Measurements from ENCODE around the gene NOX1.

The NOX1 gene

DNA sequence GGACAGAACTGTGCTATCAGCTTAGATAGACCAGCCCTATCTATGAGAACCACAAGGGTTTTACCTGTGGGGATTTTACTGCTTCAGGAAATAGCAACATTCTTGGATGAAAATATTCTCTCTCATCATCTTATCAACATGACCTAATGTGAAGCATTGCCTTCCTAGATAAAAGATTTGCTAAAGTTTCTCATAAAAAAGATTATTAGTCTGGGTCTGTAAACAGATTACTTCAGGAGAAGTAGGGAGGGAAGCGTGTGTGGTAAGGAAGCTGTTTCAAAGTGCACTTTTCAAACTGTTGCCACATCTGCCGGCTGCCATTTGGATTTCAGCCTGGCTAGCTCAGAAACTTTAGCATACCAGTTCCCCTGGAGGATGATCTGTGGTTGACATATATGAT lies at the start of gene NOX1:
Gene NOX1, minus strand, starts transcription at position 35 of the 400 bp plus-strand sequence. CDS start 220 bp downstream, outside the sequence.
- TF ChIP-seq, protein P1, sequence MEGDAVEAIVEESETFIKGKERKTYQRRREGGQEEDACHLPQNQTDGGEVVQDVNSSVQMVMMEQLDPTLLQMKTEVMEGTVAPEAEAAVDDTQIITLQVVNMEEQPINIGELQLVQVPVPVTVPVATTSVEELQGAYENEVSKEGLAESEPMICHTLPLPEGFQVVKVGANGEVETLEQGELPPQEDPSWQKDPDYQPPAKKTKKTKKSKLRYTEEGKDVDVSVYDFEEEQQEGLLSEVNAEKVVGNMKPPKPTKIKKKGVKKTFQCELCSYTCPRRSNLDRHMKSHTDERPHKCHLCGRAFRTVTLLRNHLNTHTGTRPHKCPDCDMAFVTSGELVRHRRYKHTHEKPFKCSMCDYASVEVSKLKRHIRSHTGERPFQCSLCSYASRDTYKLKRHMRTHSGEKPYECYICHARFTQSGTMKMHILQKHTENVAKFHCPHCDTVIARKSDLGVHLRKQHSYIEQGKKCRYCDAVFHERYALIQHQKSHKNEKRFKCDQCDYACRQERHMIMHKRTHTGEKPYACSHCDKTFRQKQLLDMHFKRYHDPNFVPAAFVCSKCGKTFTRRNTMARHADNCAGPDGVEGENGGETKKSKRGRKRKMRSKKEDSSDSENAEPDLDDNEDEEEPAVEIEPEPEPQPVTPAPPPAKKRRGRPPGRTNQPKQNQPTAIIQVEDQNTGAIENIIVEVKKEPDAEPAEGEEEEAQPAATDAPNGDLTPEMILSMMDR (IDR thresholded peaks at IDR 0.05; ENCODE audit: poor library complexity, severe bottlenecking): no peak

DNA sequence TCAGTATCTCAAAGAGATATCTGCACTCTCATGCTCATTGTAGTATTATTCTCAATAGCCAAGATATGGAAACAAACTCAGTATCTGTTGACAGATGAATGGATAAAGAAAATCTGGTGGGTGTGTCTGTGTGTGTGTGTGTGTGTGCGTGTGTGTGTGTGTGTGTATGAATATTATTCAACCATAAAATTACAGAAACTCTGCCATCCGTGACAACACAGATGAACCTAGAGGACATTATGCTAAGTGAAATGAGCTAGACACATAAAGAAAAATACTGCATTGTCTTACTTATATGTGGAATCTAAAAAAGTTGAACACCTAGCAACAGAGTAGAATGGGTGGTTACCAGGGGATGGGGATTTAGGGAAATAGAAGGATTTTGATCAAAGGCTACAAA lies 41.4 kb upstream of the NOX1 start:
- no peaks in the 10 kb centered on the region for H3K9me3 ChIP-seq (ENCODE audit: severe bottlenecking)
- no peak overlapping the region for H3K27ac ChIP-seq (ENCODE audit: poor library complexity, severe bottlenecking)
- H3K36me3 ChIP-seq (ENCODE audit: low read depth): no peaks in the 10 kb centered on the region
- DNase-seq (ENCODE audit: low spot score) (no peak), ATAC-seq (ENCODE audit: low read depth) (no peak)
- no peak overlapping the region for H3K4me3 ChIP-seq (ENCODE audit: severe bottlenecking)
- TF ChIP-seq, protein P1 (IDR thresholded peaks at IDR 0.05; ENCODE audit: poor library complexity, severe bottlenecking): no peak
- H3K4me1 ChIP-seq (ENCODE audit: insufficient read depth, poor library complexity, severe bottlenecking): no peaks in the 10 kb centered on the region
- H3K27me3 ChIP-seq (ENCODE audit: insufficient read depth, poor library complexity, severe bottlenecking): no peaks in the 10 kb centered on the region

More for the DNA sequence above, at the start of gene NOX1:
- Histone ChIP-seq H3K4me1 (ENCODE audit: insufficient read depth, poor library complexity, severe bottlenecking) (no peaks in the 10 kb centered on the region), H3K4me3 (ENCODE audit: severe bottlenecking) (no peak within 1 kb of the TSS), H3K27me3 (ENCODE audit: insufficient read depth, poor library complexity, severe bottlenecking) (no peaks in the 10 kb centered on the region), H3K9me3 (ENCODE audit: severe bottlenecking) (no peaks in the 10 kb centered on the region), H3K36me3 (ENCODE audit: low read depth) (no peaks in the 10 kb centered on the region), H3K27ac (ENCODE audit: poor library complexity, severe bottlenecking) (no peak within 1 kb of the TSS)
- ATAC-seq (ENCODE audit: low read depth) (no peak), DNase-seq (ENCODE audit: low spot score) (no peak)

DNA sequence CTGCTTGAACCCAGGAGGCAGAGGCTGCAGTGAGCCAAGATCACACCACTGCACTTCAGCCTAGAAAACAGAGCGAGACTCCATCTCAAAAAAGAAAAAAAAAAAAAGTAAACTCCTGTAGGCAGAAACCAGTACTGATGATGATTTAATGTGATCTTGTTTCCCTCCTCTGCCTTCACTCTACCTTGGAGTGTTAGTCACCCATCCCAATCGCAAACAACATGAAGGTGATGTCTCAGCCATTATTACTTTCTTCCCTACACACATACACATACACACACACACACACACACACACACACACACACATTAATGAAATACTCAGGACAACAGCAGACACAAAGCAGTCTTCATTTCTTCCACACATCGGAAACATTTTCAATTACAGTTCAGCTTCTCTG lies 39.0 kb upstream of the NOX1 start:
- no peaks in the 10 kb centered on the region for H3K9me3 ChIP-seq (ENCODE audit: severe bottlenecking)
- no peak overlapping the region for H3K27ac ChIP-seq (ENCODE audit: poor library complexity, severe bottlenecking)
- H3K27me3 ChIP-seq (ENCODE audit: insufficient read depth, poor library complexity, severe bottlenecking): no peaks in the 10 kb centered on the region
- no peak for ATAC-seq (ENCODE audit: low read depth)
- DNase-seq (ENCODE audit: low spot score): no peak
- H3K4me1 ChIP-seq (ENCODE audit: insufficient read depth, poor library complexity, severe bottlenecking): no peaks in the 10 kb centered on the region
- H3K36me3 ChIP-seq (ENCODE audit: low read depth): no peaks in the 10 kb centered on the region
- TF ChIP-seq, protein P1 (IDR thresholded peaks at IDR 0.05; ENCODE audit: poor library complexity, severe bottlenecking): no peak
- no peak overlapping the region for H3K4me3 ChIP-seq (ENCODE audit: severe bottlenecking)

DNA sequence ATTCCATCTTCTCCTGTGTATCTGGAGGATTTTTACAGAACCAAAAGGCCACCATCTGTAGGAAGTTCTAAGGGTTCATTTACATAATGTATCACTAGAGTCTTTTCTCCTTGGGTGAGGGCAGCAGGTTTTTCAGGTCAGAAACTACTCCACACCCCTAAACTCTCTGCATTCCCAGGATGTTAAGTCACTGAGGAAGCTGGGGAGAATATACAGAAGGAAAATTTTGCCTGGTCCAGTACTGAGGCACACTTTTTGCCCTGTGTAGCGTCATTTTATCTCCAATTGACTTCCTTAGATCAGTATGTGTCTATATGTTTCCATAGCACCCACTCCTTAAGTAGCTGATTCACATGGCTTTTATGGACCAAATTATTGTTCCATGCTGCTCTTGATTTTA lies 37.6 kb upstream of the NOX1 start:
- ATAC-seq (ENCODE audit: low read depth) (peak; percentile 61; the same call in 2 of the 3 replicates), DNase-seq (ENCODE audit: low spot score) (no peak)
- Histone ChIP-seq H3K9me3 (ENCODE audit: severe bottlenecking) (no peaks in the 10 kb centered on the region), H3K36me3 (ENCODE audit: low read depth) (no peaks in the 10 kb centered on the region), H3K4me1 (ENCODE audit: insufficient read depth, poor library complexity, severe bottlenecking) (no peaks in the 10 kb centered on the region), H3K27ac (ENCODE audit: poor library complexity, severe bottlenecking) (no peak overlapping the region), H3K27me3 (ENCODE audit: insufficient read depth, poor library complexity, severe bottlenecking) (no peaks in the 10 kb centered on the region), H3K4me3 (ENCODE audit: severe bottlenecking) (no peak overlapping the region)
- TF ChIP-seq, protein P1 (IDR thresholded peaks at IDR 0.05; ENCODE audit: poor library complexity, severe bottlenecking): no peak

DNA sequence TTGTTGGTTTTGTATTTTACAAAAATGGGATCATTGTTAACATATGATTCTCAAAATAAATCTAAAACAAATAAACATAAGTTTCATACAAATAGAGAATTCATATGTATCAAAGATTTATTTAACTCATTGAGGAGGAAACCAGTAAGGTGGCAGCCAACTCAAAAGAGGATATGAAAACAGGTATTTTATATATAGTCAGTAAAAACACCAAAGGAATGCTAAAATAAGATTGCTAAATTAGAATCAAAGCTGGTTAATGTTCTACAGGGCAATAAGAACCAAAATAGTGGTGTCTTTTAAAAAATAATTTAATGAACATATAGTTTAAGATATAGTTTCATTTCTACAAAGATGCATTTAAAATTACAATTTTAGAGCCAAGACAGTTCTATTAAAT lies 31.5 kb upstream of the NOX1 start:
- no peaks in the 10 kb centered on the region for H3K36me3 ChIP-seq (ENCODE audit: low read depth)
- H3K27ac ChIP-seq (ENCODE audit: poor library complexity, severe bottlenecking): no peak overlapping the region
- TF ChIP-seq, protein P1 (IDR thresholded peaks at IDR 0.05; ENCODE audit: poor library complexity, severe bottlenecking): no peak
- H3K4me3 ChIP-seq (ENCODE audit: severe bottlenecking): no peak overlapping the region
- no peak for ATAC-seq (ENCODE audit: low read depth)
- no peak for DNase-seq (ENCODE audit: low spot score)
- H3K4me1 ChIP-seq (ENCODE audit: insufficient read depth, poor library complexity, severe bottlenecking): no peaks in the 10 kb centered on the region
- no peaks in the 10 kb centered on the region for H3K9me3 ChIP-seq (ENCODE audit: severe bottlenecking)
- no peaks in the 10 kb centered on the region for H3K27me3 ChIP-seq (ENCODE audit: insufficient read depth, poor library complexity, severe bottlenecking)
